HFF-Myc (cell line): ENCODE measurements around the gene CDK1.

Experiments used
- DNase-seq: peaks from one replicate; pipeline ENCODE4 v3.0.0-alpha.2; 2011; ENCODE audit warnings: low read depth; ENCODE audit errors: extremely low read depth
- H3K4me3 ChIP-seq: replicated peaks from 2 replicates; pipeline ENCODE4 v1.5.1; 2011; ENCODE audit warnings: low read depth, mild to moderate bottlenecking, control low read depth, low read length
- CTCF ChIP-seq: IDR thresholded peaks from 2 replicates; pipeline ENCODE4 v1.5.1; 2012; ENCODE audit warnings: mild to moderate bottlenecking, low read depth, low read length, control low read depth; ENCODE audit errors: missing control alignments

The CDK1 gene

GRCh38 chr10:60789340-60789739, 11.1 kb downstream of the CDK1 start:
- DNase-seq: no peak
- no peak overlapping the region for H3K4me3 ChIP-seq
- TF ChIP-seq CTCF: no peak

GRCh38 chr10:60794953-60795352, 16.7 kb downstream of the CDK1 start:
- no peak for DNase-seq
- no peak for TF ChIP-seq CTCF

GRCh38 chr10:60795465-60796202, 17.4 kb downstream of the CDK1 start:
- H3K4me3 ChIP-seq: no peak overlapping the region
- DNase-seq: no peak
- TF ChIP-seq CTCF: no peak

More at GRCh38 chr10:60794953-60795352, 16.7 kb downstream of the CDK1 start:
- H3K4me3 ChIP-seq: no peak overlapping the region

GRCh38 chr10:60796481-60796880, 18.2 kb downstream of the CDK1 start:
- no peak overlapping the region for H3K4me3 ChIP-seq
- no peak for DNase-seq
- no peak for TF ChIP-seq CTCF

GRCh38 chr10:60797200-60797599, 18.9 kb downstream of the CDK1 start:
- no peak for DNase-seq
- no peak for TF ChIP-seq CTCF

GRCh38 chr10:60798031-60798430, 19.8 kb downstream of the CDK1 start:
- no peak for TF ChIP-seq CTCF
- no peak for DNase-seq
- H3K4me3 ChIP-seq: no peak overlapping the region

More at GRCh38 chr10:60797200-60797599, 18.9 kb downstream of the CDK1 start:
- H3K4me3 ChIP-seq: no peak overlapping the region

- DNase-seq: no peak
- TF ChIP-seq CTCF: no peak
- no peak overlapping the region for H3K4me3 ChIP-seq
Observed at GRCh38 chr10:60798870-60799269, 20.6 kb downstream of the CDK1 start.
